ENCODE results near the gene ADAM22.

ADAM22 gene

DNA sequence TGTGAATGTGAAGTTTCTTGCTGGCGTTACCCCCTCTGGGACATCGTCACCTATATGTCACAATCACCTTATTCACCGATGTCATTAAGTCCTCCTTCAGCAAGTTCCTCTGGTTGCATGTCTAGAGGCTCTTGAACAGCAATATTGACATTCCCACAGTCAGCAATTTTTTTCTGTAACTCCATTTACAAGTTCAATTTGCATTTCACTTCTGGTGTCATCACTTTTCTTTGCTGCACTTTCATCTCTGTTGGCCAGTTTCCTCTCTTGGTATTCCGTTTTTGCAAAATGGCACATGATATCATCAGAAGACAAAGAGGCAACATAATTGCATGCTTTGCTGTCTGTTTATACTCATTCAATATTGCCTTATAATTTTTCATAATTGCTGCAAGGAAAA is 216.0 kb downstream of the ADAM22 start:
- Histone ChIP-seq H3K27me3 (replicated peaks; ENCODE audit: insufficient read depth, low read length) (no peaks in the 10 kb centered on the region), H3K9ac (ENCODE audit: low read length) (no peak overlapping the region), H4K20me1 (ENCODE audit: insufficient read depth, low read length) (no peaks in the 10 kb centered on the region), H3K36me3 (replicated peaks; ENCODE audit: insufficient read depth, low read length) (no peaks in the 10 kb centered on the region), H3K27ac (ENCODE audit: low read length) (no peak overlapping the region), H2AFZ (ENCODE audit: low read length) (no peak overlapping the region), H3K9me2 (replicated peaks; ENCODE audit: insufficient read depth, low read length) (no peaks in the 10 kb centered on the region), H3F3A (ENCODE audit: insufficient read depth, low read length) (no peaks in the 10 kb centered on the region), H3K4me1 (ENCODE audit: low read length) (no peaks in the 10 kb centered on the region), H3K4me3 (ENCODE audit: low read length) (no peak overlapping the region), H3K4me2 (ENCODE audit: low read depth, low read length) (no peak overlapping the region), H3K9me3 (replicated peaks; ENCODE audit: insufficient read depth, low read length) (no peaks in the 10 kb centered on the region), H3K79me2 (ENCODE audit: low read length) (no peaks in the 10 kb centered on the region)
- no peak for DNase-seq
- TF ChIP-seq EZH2phosphoT487 (IDR thresholded peaks at IDR 0.05; ENCODE audit: low read length) (no peak), EZH2 (optimal IDR thresholded peaks at IDR 0.05; ENCODE audit: low read depth, low read length) (no peak)
- TF ChIP-seq, protein P1, sequence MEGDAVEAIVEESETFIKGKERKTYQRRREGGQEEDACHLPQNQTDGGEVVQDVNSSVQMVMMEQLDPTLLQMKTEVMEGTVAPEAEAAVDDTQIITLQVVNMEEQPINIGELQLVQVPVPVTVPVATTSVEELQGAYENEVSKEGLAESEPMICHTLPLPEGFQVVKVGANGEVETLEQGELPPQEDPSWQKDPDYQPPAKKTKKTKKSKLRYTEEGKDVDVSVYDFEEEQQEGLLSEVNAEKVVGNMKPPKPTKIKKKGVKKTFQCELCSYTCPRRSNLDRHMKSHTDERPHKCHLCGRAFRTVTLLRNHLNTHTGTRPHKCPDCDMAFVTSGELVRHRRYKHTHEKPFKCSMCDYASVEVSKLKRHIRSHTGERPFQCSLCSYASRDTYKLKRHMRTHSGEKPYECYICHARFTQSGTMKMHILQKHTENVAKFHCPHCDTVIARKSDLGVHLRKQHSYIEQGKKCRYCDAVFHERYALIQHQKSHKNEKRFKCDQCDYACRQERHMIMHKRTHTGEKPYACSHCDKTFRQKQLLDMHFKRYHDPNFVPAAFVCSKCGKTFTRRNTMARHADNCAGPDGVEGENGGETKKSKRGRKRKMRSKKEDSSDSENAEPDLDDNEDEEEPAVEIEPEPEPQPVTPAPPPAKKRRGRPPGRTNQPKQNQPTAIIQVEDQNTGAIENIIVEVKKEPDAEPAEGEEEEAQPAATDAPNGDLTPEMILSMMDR (IDR thresholded peaks at IDR 0.05; ENCODE audit: low read length) = no peak

- H3K4me2 ChIP-seq (ENCODE audit: low read depth, low read length) = no peak overlapping the region
- no peaks in the 10 kb centered on the region for H3F3A ChIP-seq (ENCODE audit: insufficient read depth, low read length)
- TF ChIP-seq EZH2phosphoT487 (IDR thresholded peaks at IDR 0.05; ENCODE audit: low read length) (no peak), EZH2 (optimal IDR thresholded peaks at IDR 0.05; ENCODE audit: low read depth, low read length) (no peak)
- TF ChIP-seq, protein P1 (IDR thresholded peaks at IDR 0.05; ENCODE audit: low read length) = no peak
- H3K9me3 ChIP-seq (replicated peaks; ENCODE audit: insufficient read depth, low read length) = no peaks in the 10 kb centered on the region
- H4K20me1 ChIP-seq (ENCODE audit: insufficient read depth, low read length) = no peaks in the 10 kb centered on the region
- no peak for DNase-seq
- no peak overlapping the region for H3K9ac ChIP-seq (ENCODE audit: low read length)
- no peaks in the 10 kb centered on the region for H3K36me3 ChIP-seq (replicated peaks; ENCODE audit: insufficient read depth, low read length)
- no peak overlapping the region for H2AFZ ChIP-seq (ENCODE audit: low read length)
- no peaks in the 10 kb centered on the region for H3K79me2 ChIP-seq (ENCODE audit: low read length)
- no peaks in the 10 kb centered on the region for H3K4me1 ChIP-seq (ENCODE audit: low read length)
- no peak overlapping the region for H3K27ac ChIP-seq (ENCODE audit: low read length)
- no peak overlapping the region for H3K4me3 ChIP-seq (ENCODE audit: low read length)
- H3K9me2 ChIP-seq (replicated peaks; ENCODE audit: insufficient read depth, low read length) = no peaks in the 10 kb centered on the region
- no peaks in the 10 kb centered on the region for H3K27me3 ChIP-seq (replicated peaks; ENCODE audit: insufficient read depth, low read length)
These were observed 217.2 kb downstream of the ADAM22 start for GRCh38 chr7:88151119-88151790.

- no peak overlapping the region for H3K9ac ChIP-seq (ENCODE audit: low read length)
- H3K27ac ChIP-seq (ENCODE audit: low read length) = no peak overlapping the region
- TF ChIP-seq EZH2phosphoT487 (IDR thresholded peaks at IDR 0.05; ENCODE audit: low read length) (no peak), EZH2 (optimal IDR thresholded peaks at IDR 0.05; ENCODE audit: low read depth, low read length) (no peak)
- TF ChIP-seq, protein P1 (IDR thresholded peaks at IDR 0.05; ENCODE audit: low read length) = no peak
- H3K9me2 ChIP-seq (replicated peaks; ENCODE audit: insufficient read depth, low read length) = no peaks in the 10 kb centered on the region
- H2AFZ ChIP-seq (ENCODE audit: low read length) = no peak overlapping the region
- no peaks in the 10 kb centered on the region for H3K9me3 ChIP-seq (replicated peaks; ENCODE audit: insufficient read depth, low read length)
- no peak overlapping the region for H3K4me2 ChIP-seq (ENCODE audit: low read depth, low read length)
- H3K27me3 ChIP-seq (replicated peaks; ENCODE audit: insufficient read depth, low read length) = no peaks in the 10 kb centered on the region
- H3K36me3 ChIP-seq (replicated peaks; ENCODE audit: insufficient read depth, low read length) = no peaks in the 10 kb centered on the region
- no peak for DNase-seq
- no peaks in the 10 kb centered on the region for H3F3A ChIP-seq (ENCODE audit: insufficient read depth, low read length)
- no peak overlapping the region for H3K4me3 ChIP-seq (ENCODE audit: low read length)
- H4K20me1 ChIP-seq (ENCODE audit: insufficient read depth, low read length) = no peaks in the 10 kb centered on the region
- no peaks in the 10 kb centered on the region for H3K4me1 ChIP-seq (ENCODE audit: low read length)
- H3K79me2 ChIP-seq (ENCODE audit: low read length) = no peaks in the 10 kb centered on the region
These were observed 219.3 kb downstream of the ADAM22 start for GRCh38 chr7:88153378-88153777.
